ENCODE results near the gene AAK1.
"Not testable (repeated sequence)": the region's sequence is repeated elsewhere in the genome, so short reads cannot be mapped to it uniquely, and the experiment has no call there.

Gene AAK1

GRCh38 chr2:69660637-69661036 is 17.1 kb upstream of the AAK1 start:
- no peak for TF ChIP-seq Cebpa-rat (IDR thresholded peaks at IDR 0.05)
- H3K4me2 ChIP-seq: no peak overlapping the region

GRCh38 chr2:69659941-69660483 is 16.5 kb upstream of the AAK1 start:
- Histone ChIP-seq H3K27ac (no peak overlapping the region), H3K27me3 (no peaks in the 10 kb centered on the region), H4K20me1 (no peaks in the 10 kb centered on the region), H3K9ac (no peak overlapping the region), H3K4me3 (no peak overlapping the region), H3K9me3 (peaks cover 17% of the 10 kb centered on the region), H3K4me1 (no peaks in the 10 kb centered on the region), H3K36me3 (no peaks in the 10 kb centered on the region), H3K4me2 (no peak overlapping the region)
- TF ChIP-seq Cebpa-rat (IDR thresholded peaks at IDR 0.05): no peak

More at GRCh38 chr2:69660637-69661036, 17.1 kb upstream of the AAK1 start:
- Histone ChIP-seq H3K4me1 (no peaks in the 10 kb centered on the region), H3K9ac (no peak overlapping the region), H4K20me1 (no peaks in the 10 kb centered on the region), H3K9me3 (peaks cover 20% of the 10 kb centered on the region), H3K27me3 (no peaks in the 10 kb centered on the region), H3K36me3 (no peaks in the 10 kb centered on the region), H3K27ac (no peak overlapping the region), H3K4me3 (no peak overlapping the region)

- H3K27me3 ChIP-seq: no peaks in the 10 kb centered on the region
- no peak overlapping the region for H3K9ac ChIP-seq
- H3K4me3 ChIP-seq: no peak overlapping the region
- TF ChIP-seq Cebpa-rat (IDR thresholded peaks at IDR 0.05): no peak
- no peaks in the 10 kb centered on the region for H3K4me1 ChIP-seq
- H3K27ac ChIP-seq: no peak overlapping the region
- peaks cover 10% of the 10 kb centered on the region for H3K9me3 ChIP-seq
- H3K4me2 ChIP-seq: no peak overlapping the region
- H4K20me1 ChIP-seq: no peaks in the 10 kb centered on the region
- H3K36me3 ChIP-seq: no peaks in the 10 kb centered on the region
These were observed 15.8 kb upstream of the AAK1 start for GRCh38 chr2:69659349-69659748.

GRCh38 chr2:69652206-69652605 is 8.7 kb upstream of the AAK1 start:
- H4K20me1 ChIP-seq: no peaks in the 10 kb centered on the region
- TF ChIP-seq Cebpa-rat (IDR thresholded peaks at IDR 0.05): no peak
- H3K4me1 ChIP-seq: peaks cover 33% of the 10 kb centered on the region
- no peak overlapping the region for H3K4me3 ChIP-seq
- no peaks in the 10 kb centered on the region for H3K36me3 ChIP-seq
- no peak overlapping the region for H3K9ac ChIP-seq
- no peaks in the 10 kb centered on the region for H3K27me3 ChIP-seq
- H3K9me3 ChIP-seq: no peaks in the 10 kb centered on the region
- H3K27ac ChIP-seq: no peak overlapping the region
- no peak overlapping the region for H3K4me2 ChIP-seq

- not testable (repeated sequence) for H4K20me1 ChIP-seq, H3K36me3 ChIP-seq, H3K27ac ChIP-seq, H3K4me3 ChIP-seq, H3K27me3 ChIP-seq, H3K9me3 ChIP-seq, H3K9ac ChIP-seq
- Histone ChIP-seq H3K4me2 (peak overlapping the region; percentile 93), H3K4me1 (peaks cover 60% of the 10 kb centered on the region)
These were observed 3.7 kb upstream of the AAK1 start for GRCh38 chr2:69647196-69647595.

- H3K4me1 ChIP-seq: peaks cover 62% of the 10 kb centered on the region
These were observed 3.2 kb upstream of the AAK1 start for GRCh38 chr2:69646714-69647113.

GRCh38 chr2:69645921-69646320 is 2.4 kb upstream of the AAK1 start:
- TF ChIP-seq Cebpa-rat (IDR thresholded peaks at IDR 0.05): no peak
- H3K36me3 ChIP-seq: no peaks in the 10 kb centered on the region
- H3K4me2 ChIP-seq: peak overlapping the region; percentile 93
- H3K27me3 ChIP-seq: no peaks in the 10 kb centered on the region
- H3K4me3 ChIP-seq: no peak overlapping the region
- H3K9ac ChIP-seq: no peak overlapping the region
- no peak overlapping the region for H3K27ac ChIP-seq
- H3K4me1 ChIP-seq: peaks cover 65% of the 10 kb centered on the region
- H3K9me3 ChIP-seq: no peaks in the 10 kb centered on the region
- H4K20me1 ChIP-seq: peaks cover 9% of the 10 kb centered on the region

More at GRCh38 chr2:69646714-69647113, 3.2 kb upstream of the AAK1 start:
- Histone ChIP-seq H3K4me2 (peak overlapping the region; percentile 93), H3K36me3 (no peaks in the 10 kb centered on the region), H4K20me1 (0 out of 2 replicates have a peak, but pooled peaks cover 1% of the 10 kb centered on the region), H3K9me3 (no peaks in the 10 kb centered on the region), H3K27ac (no peak overlapping the region), H3K4me3 (no peak overlapping the region), H3K27me3 (no peaks in the 10 kb centered on the region), H3K9ac (no peak overlapping the region)
- no peak for TF ChIP-seq Cebpa-rat (IDR thresholded peaks at IDR 0.05)

- H3K9ac ChIP-seq: peak overlapping the region; percentile 95
- H3K4me1 ChIP-seq: peaks cover 65% of the 10 kb centered on the region
- H3K27me3 ChIP-seq: no peaks in the 10 kb centered on the region
- H3K27ac ChIP-seq: peak overlapping the region; percentile 95
- H4K20me1 ChIP-seq: peaks cover 17% of the 10 kb centered on the region
- peak overlapping the region; percentile 94 for H3K4me3 ChIP-seq
- TF ChIP-seq Cebpa-rat (IDR thresholded peaks at IDR 0.05): no peak
- 0 out of 2 replicates have a peak, but pooled peaks cover 5% of the 10 kb centered on the region for H3K36me3 ChIP-seq
- H3K4me2 ChIP-seq: peak overlapping the region; percentile 93
- H3K9me3 ChIP-seq: no peaks in the 10 kb centered on the region
These were observed 1.5 kb upstream of the AAK1 start for GRCh38 chr2:69645031-69645431.

GRCh38 chr2:69644506-69644979 is 1.0 kb upstream of the AAK1 start:
- no peaks in the 10 kb centered on the region for H3K9me3 ChIP-seq

GRCh38 chr2:69642709-69643601 is 584 bp downstream of the AAK1 start:
- Histone ChIP-seq H3K9ac (peak overlapping the region; percentile 95), H4K20me1 (peaks cover 26% of the 10 kb centered on the region), H3K4me1 (peaks cover 73% of the 10 kb centered on the region), H3K9me3 (no peaks in the 10 kb centered on the region), H3K27ac (peak overlapping the region; percentile 95), H3K27me3 (no peaks in the 10 kb centered on the region), H3K4me2 (peak overlapping the region; percentile 93), H3K4me3 (peak overlapping the region; percentile 94), H3K36me3 (peaks cover 15% of the 10 kb centered on the region)
- TF ChIP-seq Cebpa-rat (IDR thresholded peaks at IDR 0.05): no peak

More at GRCh38 chr2:69644506-69644979, 1.0 kb upstream of the AAK1 start:
- Histone ChIP-seq H3K4me1 (peaks cover 70% of the 10 kb centered on the region), H4K20me1 (peaks cover 21% of the 10 kb centered on the region), H3K27ac (peak overlapping the region; percentile 95), H3K27me3 (no peaks in the 10 kb centered on the region), H3K9ac (peak overlapping the region; percentile 95), H3K36me3 (0 out of 2 replicates have a peak, but pooled peaks cover 6% of the 10 kb centered on the region), H3K4me3 (peak overlapping the region; percentile 94), H3K4me2 (peak overlapping the region; percentile 93)
- no peak for TF ChIP-seq Cebpa-rat (IDR thresholded peaks at IDR 0.05)
